ENCODE measurements around the gene RNF223. TPM values are rescaled to one million over a fixed set of nuclear protein-coding genes. Genes with fewer than 3 reads are reported as not detected.

The RNF223 gene
- total RNA-seq, 1 donor from 2014 or later = 0.65 TPM

DNA sequence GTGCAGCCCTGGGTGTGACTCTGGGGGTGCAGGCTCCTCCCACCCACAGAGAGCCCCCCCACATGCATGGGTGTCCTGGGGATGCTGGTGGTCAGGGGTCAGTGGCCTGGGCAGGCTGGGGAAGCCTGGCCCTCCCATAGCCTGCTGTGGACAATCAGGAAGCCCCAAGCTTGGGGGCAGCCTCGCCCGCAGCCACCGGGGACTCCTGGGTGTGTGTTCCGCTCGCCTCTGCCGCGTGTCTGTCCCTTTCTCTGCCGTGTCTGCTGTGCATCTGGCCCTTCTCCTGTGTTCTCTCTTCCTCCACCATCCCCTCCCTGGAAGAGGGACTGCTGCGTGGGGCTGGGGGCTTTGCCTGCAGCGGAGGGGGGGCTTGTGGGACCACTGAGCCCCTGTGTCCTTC lies 31.3 kb downstream of the RNF223 start:
- intact Hi-C loops (cut with DNase I) = no loop called here
- TF ChIP-seq CTCF (IDR thresholded peaks at IDR 0.05) = no peak
- no peak overlapping the region for H3K27ac ChIP-seq
- H3K27me3 ChIP-seq (ENCODE audit: low read depth) = peaks cover 9% of the 10 kb centered on the region
- peaks cover 18% of the 10 kb centered on the region for H3K4me1 ChIP-seq
- ATAC-seq (no peak), DNase-seq (no peak)
- peaks cover 35% of the 10 kb centered on the region for H3K36me3 ChIP-seq
- H3K9me3 ChIP-seq = no peaks in the 10 kb centered on the region
- no peak overlapping the region for H3K4me3 ChIP-seq

GRCh38 chr1:1041873-1042272 lies 32.2 kb downstream of the RNF223 start:
- intact Hi-C loops (cut with DNase I) = no loop called here
- Histone ChIP-seq H3K9me3 (no peaks in the 10 kb centered on the region), H3K27ac (no peak overlapping the region), H3K4me1 (peaks cover 18% of the 10 kb centered on the region), H3K36me3 (peaks cover 26% of the 10 kb centered on the region), H3K27me3 (ENCODE audit: low read depth) (peaks cover 9% of the 10 kb centered on the region), H3K4me3 (no peak overlapping the region)
- ATAC-seq (no peak), DNase-seq (no peak)
- no peak for TF ChIP-seq CTCF (IDR thresholded peaks at IDR 0.05)

DNA sequence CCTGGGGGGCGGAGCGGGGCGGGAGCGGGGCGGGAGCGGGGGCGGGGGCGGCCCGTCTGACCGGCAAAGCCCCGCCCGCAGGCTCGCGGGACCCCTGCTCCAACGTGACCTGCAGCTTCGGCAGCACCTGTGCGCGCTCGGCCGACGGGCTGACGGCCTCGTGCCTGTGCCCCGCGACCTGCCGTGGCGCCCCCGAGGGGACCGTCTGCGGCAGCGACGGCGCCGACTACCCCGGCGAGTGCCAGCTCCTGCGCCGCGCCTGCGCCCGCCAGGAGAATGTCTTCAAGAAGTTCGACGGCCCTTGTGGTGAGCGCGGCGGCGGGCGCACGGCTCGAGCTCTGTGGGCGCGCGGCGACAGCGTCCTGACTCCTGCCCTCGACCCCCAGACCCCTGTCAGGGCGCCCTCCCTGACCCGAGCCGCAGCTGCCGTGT lies 33.0 kb downstream of the RNF223 start:
- Histone ChIP-seq H3K27me3 (ENCODE audit: low read depth) (peaks cover 9% of the 10 kb centered on the region), H3K4me3 (no peak overlapping the region), H3K9me3 (no peaks in the 10 kb centered on the region), H3K4me1 (peaks cover 18% of the 10 kb centered on the region), H3K27ac (no peak overlapping the region), H3K36me3 (peaks cover 19% of the 10 kb centered on the region)
- ATAC-seq (no peak), DNase-seq (no peak)
- TF ChIP-seq CTCF (IDR thresholded peaks at IDR 0.05) = no peak
- intact Hi-C loops (cut with DNase I) = no loop called here

GRCh38 chr1:1040004-1040991 lies 33.8 kb downstream of the RNF223 start:
- no peak for TF ChIP-seq CTCF (IDR thresholded peaks at IDR 0.05)
- Histone ChIP-seq H3K27ac (no peak overlapping the region), H3K4me1 (peaks cover 18% of the 10 kb centered on the region), H3K27me3 (ENCODE audit: low read depth) (peaks cover 9% of the 10 kb centered on the region), H3K4me3 (peak overlapping the region; percentile 56), H3K36me3 (peaks cover 10% of the 10 kb centered on the region), H3K9me3 (no peaks in the 10 kb centered on the region)
- intact Hi-C loops (cut with DNase I) = no loop called here
- ATAC-seq (peak; percentile 85 to 86), DNase-seq (peak; percentile 84)

DNA sequence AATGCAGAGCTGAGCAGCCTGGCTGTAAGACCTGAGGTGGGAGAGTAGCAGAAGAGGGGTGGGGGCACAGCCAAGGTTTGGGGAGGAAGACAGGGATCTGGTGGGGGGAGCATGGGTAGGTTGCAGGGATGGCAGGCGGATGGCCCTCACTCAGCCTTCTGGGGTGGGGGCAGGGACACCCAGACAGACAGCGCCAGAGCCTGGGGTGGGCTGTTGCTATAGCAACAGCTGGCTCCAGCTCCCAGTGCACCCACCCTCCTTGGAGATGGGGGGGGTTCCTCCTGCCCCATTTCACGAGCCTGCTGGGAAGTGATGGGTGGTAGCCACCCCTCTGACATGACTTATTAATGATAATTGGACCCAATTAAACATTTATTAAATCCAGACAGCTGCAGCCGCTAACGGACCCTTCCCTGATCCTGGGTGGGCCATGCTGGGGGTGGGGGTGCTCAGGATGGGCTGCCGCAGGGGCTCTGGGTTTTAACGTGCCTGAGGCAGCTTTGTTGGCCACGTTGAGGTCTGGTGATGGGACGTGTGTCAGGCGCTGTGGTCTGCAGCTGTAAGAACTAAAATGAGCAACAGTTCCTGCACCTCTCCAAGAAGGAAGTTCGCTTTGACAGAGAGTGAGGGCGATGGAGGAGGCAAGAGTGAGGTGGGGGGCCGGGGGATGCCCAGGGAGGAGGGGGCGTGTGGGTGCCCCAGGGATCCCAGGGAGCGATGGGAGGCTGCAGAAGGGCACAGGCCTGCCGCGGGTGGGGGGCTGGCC lies 34.8 kb downstream of the RNF223 start:
- DNase-seq (no peak), ATAC-seq (no peak)
- no peaks in the 10 kb centered on the region for H3K9me3 ChIP-seq
- TF ChIP-seq CTCF (IDR thresholded peaks at IDR 0.05) = no peak
- no peak overlapping the region for H3K4me3 ChIP-seq
- intact Hi-C loops (cut with DNase I) = no loop called here
- H3K36me3 ChIP-seq = peaks cover 6% of the 10 kb centered on the region
- peaks cover 15% of the 10 kb centered on the region for H3K27me3 ChIP-seq (ENCODE audit: low read depth)
- H3K27ac ChIP-seq = no peak overlapping the region
- H3K4me1 ChIP-seq = peaks cover 18% of the 10 kb centered on the region
